ENCODE measurements around the gene SNAPC2. TPM values are rescaled to one million over a fixed set of nuclear protein-coding genes. Genes with fewer than 3 reads are reported as not detected.

Gene SNAPC2
- total RNA-seq, 1 donor from 2014 or later = 18.6 TPM

DNA sequence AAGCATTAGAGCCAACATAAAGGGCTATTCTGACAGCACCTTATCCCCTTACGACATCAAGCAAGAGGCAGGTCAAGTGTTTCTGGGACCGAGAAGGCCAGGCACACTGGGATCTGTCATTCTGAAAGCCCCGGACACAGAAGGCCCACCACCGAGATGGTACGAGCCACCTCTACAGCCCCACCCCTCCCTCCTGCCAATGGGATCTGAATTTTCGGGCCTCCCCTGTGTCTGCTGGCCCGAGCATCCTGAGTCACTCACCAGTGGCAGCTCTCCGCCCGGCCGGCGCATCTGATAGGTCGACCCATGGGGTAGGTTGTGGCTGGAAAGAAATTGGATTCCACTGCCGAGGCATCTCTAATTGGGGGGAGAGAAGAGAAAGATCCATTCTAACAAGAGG, 20.7 kb downstream of the SNAPC2 start:
- Mint-ChIP-seq H3K9me3 (ENCODE audit: unreplicated experiment) (peaks cover 17% of the 10 kb centered on the region), H3K36me3 (ENCODE audit: unreplicated experiment) (no peaks in the 10 kb centered on the region), H3K27ac (ENCODE audit: unreplicated experiment) (no peak overlapping the region), H3K27me3 (ENCODE audit: unreplicated experiment) (peaks cover 14% of the 10 kb centered on the region), H3K4me1 (ENCODE audit: low read depth, unreplicated experiment) (peaks cover 10% of the 10 kb centered on the region), H3K4me3 (ENCODE audit: unreplicated experiment) (no peak overlapping the region)
- DNase-seq = no peak
- TF ChIP-seq, protein P1, sequence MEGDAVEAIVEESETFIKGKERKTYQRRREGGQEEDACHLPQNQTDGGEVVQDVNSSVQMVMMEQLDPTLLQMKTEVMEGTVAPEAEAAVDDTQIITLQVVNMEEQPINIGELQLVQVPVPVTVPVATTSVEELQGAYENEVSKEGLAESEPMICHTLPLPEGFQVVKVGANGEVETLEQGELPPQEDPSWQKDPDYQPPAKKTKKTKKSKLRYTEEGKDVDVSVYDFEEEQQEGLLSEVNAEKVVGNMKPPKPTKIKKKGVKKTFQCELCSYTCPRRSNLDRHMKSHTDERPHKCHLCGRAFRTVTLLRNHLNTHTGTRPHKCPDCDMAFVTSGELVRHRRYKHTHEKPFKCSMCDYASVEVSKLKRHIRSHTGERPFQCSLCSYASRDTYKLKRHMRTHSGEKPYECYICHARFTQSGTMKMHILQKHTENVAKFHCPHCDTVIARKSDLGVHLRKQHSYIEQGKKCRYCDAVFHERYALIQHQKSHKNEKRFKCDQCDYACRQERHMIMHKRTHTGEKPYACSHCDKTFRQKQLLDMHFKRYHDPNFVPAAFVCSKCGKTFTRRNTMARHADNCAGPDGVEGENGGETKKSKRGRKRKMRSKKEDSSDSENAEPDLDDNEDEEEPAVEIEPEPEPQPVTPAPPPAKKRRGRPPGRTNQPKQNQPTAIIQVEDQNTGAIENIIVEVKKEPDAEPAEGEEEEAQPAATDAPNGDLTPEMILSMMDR (IDR thresholded peaks at IDR 0.05; ENCODE audit: partially characterized antibody, unreplicated experiment) = no peak

DNA sequence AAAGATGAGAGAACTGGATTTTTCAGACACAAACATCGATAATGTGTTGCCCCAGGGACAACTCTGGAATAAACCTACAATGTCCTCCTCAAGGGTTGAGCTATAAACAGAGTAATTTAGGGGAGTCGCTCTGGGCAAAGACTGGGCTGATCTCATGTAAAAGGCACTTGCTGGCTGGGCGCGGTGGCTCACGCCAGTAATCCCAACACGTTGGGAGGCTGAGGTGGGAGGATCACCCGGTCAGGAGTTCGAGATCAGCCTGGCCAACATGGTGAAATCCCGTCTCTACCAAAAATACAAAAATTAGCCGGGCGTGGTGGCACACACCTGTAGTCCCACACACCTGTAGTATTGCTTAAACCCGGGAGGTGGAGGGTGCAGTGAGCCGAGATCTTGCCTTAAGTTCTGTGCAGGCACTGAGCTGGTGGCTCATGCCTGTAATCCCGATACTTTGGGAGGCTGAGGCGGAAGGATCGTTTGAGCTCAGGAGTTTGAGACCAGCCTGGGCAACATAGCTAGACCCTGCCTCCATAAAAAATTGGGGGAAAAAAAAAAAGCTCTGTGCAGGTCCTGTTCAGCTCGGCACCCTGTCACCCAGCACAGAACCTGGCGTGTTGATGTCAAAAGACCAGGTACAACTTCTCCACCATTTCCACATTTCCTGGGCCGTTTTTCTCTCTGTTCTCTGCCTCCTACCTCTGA, 21.9 kb downstream of the SNAPC2 start:
- Mint-ChIP-seq H3K27me3 (ENCODE audit: unreplicated experiment) (peaks cover 14% of the 10 kb centered on the region), H3K4me3 (ENCODE audit: unreplicated experiment) (peak overlapping the region; percentile 97)

DNA sequence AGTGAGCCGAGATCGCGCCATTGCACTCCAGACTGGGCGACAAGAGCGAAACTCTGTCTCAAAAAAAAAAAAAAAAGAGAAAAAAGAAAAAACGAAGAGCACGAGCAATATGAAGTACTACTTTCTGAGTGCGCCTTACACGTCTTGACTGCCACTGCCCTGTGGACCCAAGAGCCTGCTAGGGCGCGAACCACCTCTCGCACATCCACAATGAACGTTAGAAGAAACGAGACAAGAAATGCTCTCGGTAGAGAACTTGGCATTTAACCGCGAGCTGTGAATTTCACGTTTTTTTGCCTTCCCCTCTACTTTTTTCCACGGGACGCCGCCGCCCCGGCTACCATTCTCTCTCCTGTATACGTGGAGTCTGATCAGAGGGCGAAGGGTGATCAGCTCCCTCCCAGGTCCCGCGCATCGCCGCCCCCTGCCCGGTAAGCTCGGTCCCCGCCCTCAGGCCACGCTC, 22.9 kb downstream of the SNAPC2 start:
- Mint-ChIP-seq H3K4me3 (ENCODE audit: unreplicated experiment) (peak overlapping the region; percentile 97), H3K27me3 (ENCODE audit: unreplicated experiment) (peaks cover 14% of the 10 kb centered on the region), H3K9me3 (ENCODE audit: unreplicated experiment) (peaks cover 17% of the 10 kb centered on the region), H3K36me3 (ENCODE audit: unreplicated experiment) (no peaks in the 10 kb centered on the region), H3K27ac (ENCODE audit: unreplicated experiment) (peak overlapping the region; percentile 100), H3K4me1 (ENCODE audit: low read depth, unreplicated experiment) (peaks cover 10% of the 10 kb centered on the region)
- TF ChIP-seq, protein P1 (IDR thresholded peaks at IDR 0.05; ENCODE audit: partially characterized antibody, unreplicated experiment) = no peak
- no peak for DNase-seq

More for the DNA sequence above, 21.9 kb downstream of the SNAPC2 start:
- TF ChIP-seq, protein P1 (IDR thresholded peaks at IDR 0.05; ENCODE audit: partially characterized antibody, unreplicated experiment) = no peak
- no peak overlapping the region for H3K27ac Mint-ChIP-seq (ENCODE audit: unreplicated experiment)
- no peaks in the 10 kb centered on the region for H3K36me3 Mint-ChIP-seq (ENCODE audit: unreplicated experiment)
- H3K4me1 Mint-ChIP-seq (ENCODE audit: low read depth, unreplicated experiment) = peaks cover 10% of the 10 kb centered on the region
- no peak for DNase-seq
- H3K9me3 Mint-ChIP-seq (ENCODE audit: unreplicated experiment) = peaks cover 17% of the 10 kb centered on the region

DNA sequence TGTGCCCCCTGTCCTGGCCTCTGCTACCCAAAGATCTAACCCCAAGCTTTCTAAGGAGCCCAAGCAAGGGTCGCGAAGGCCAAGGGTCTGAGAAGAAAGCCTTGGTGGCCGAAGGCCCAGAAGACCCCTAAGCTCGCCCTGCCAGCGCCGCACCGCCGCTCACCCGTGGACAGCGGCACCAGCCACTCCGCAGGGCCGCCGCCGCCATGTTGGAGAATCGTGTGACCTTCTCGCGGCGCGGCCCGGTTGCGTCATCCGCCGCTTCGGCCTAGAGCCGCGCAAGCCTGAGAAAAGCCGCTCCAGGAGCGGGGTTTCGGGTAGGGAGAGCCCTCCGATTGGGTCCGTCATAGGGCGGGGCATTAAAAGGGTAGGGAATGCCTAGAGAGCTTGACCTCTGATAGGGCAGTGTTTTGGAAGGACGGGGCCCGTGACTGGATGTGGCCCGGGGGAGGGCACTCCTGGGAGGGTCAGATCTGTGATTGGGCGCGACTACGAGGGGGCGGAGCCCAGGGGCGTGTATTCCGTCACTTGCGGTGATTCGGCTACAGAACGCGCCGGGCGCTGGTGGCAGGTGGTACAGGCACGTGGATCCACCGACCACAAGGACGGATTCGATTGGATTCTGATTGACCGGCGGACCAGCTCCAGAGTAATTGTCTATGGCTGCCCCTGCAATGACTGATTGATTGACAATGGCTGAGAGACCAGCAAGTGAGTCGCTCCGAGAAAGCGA, 23.5 kb downstream of the SNAPC2 start, which contains the start of gene TIMM44:
TIMM44 (minus strand) TSS at position 223 of the 733 bp plus-strand sequence; CDS start at position 208, 15 bp downstream.
- Mint-ChIP-seq H3K4me3 (ENCODE audit: unreplicated experiment) (peak within 1 kb of the TSS; percentile 97), H3K36me3 (ENCODE audit: unreplicated experiment) (no peaks in the 10 kb centered on the region), H3K27ac (ENCODE audit: unreplicated experiment) (peak within 1 kb of the TSS; percentile 100), H3K27me3 (ENCODE audit: unreplicated experiment) (peaks cover 14% of the 10 kb centered on the region), H3K9me3 (ENCODE audit: unreplicated experiment) (peaks cover 19% of the 10 kb centered on the region), H3K4me1 (ENCODE audit: low read depth, unreplicated experiment) (peaks cover 10% of the 10 kb centered on the region)
- TF ChIP-seq, protein P1 (IDR thresholded peaks at IDR 0.05; ENCODE audit: partially characterized antibody, unreplicated experiment) = no peak
- peak; percentile 99 for DNase-seq
